K562 (cell line): ENCODE measurements around the gene AMZ1. TPM values are rescaled to one million over a fixed set of nuclear protein-coding genes. Genes with fewer than 3 reads are reported as not detected.
A peak's percentile ranks its signal among the peaks of the same experiment; 100 is the strongest.

ENCODE experiments used
- ATAC-seq: fragments of 200-7000 bp; cut with Tn5 transposase; 3 replicates; pipeline ENCODE4 v1.9.1; 2020; ENCODE audit warnings: moderate library complexity
- BruUV-seq: library from RNA; stranded (reverse); fragments of 400-500 nt; replicated peaks from 2 replicates; lab custom pipeline; 2021; lab: Mats Ljungman, UMichigan
- CTCF ChIA-PET: fragments of 300-600 bp; formaldehyde crosslinking; extraction: SDS; loops from one replicate; lab custom pipeline; 2021; ENCODE audit warnings: low intra/inter-chr PET ratio; lab: Yijun Ruan, JAX
- POLR2A ChIA-PET: fragments of 300-600, 350-650 bp; sonication (Branson Sonifier 250); formaldehyde crosslinking; extraction: SDS; loops from one replicate; lab custom pipeline; 2021; ENCODE audit warnings: antibody characterized with exemption, inconsistent platforms; lab: Yijun Ruan, JAX
- DNase-seq, 4 experiments: peaks; one replicate each; pipeline versions ENCODE4 v3.0.0 to v3.0.0-alpha.2; 2011 to 2018; ENCODE audit warnings: low spot score in 3 of 4, mixed read lengths in 3 of 4; ENCODE audit errors: extremely low read depth in 1 of 4
- FAIRE-seq: peaks from 2 replicates; lab custom pipeline; 2011; peaks lifted over from hg19 to GRCh38; lab: Jason Lieb, UNC
- H2AFZ ChIP-seq: 2 replicates; pipeline ENCODE4 v1.6.0; 2011; ENCODE audit warnings: low read depth, low read length, control low read depth, inconsistent platforms
- H3K27ac ChIP-seq: fragments of 200-600 bp; 3 replicates; pipeline ENCODE4 v1.8.0; 2011; ENCODE audit warnings: low read depth, mild to moderate bottlenecking, control low read depth, inconsistent platforms, low read length, moderate library complexity, mixed read lengths; ENCODE audit errors: extremely low read depth
- H3K27me3 ChIP-seq, 2 experiments: fragments of 300-600 bp in 1 of 2; 2 replicates in 1 of 2; 3 replicates in 1 of 2; pipeline versions ENCODE4 v1.6.0 to v1.8.0; 2011; ENCODE audit warnings: inconsistent platforms in 2 of 2, low read length in 2 of 2, mild to moderate bottlenecking in 1 of 2, mixed read lengths in 1 of 2, moderate library complexity in 1 of 2; ENCODE audit not compliant: control insufficient read depth in 2 of 2, insufficient read depth in 2 of 2
- H3K36me3 ChIP-seq: fragments of 300-600 bp; 3 replicates; pipeline ENCODE4 v1.8.0; 2011; ENCODE audit warnings: mild to moderate bottlenecking, low read length, inconsistent platforms; ENCODE audit not compliant: control insufficient read depth, insufficient read depth
- H3K4me1 ChIP-seq, 2 experiments: fragments of 200-600 bp in 1 of 2; replicated peaks in 1 of 2; 2 replicates in 1 of 2; 3 replicates in 1 of 2; pipeline versions ENCODE4 v1.5.1 to v1.8.0; 2011; ENCODE audit warnings: inconsistent platforms in 2 of 2, low read length in 2 of 2, mild to moderate bottlenecking in 1 of 2, mixed read lengths in 1 of 2, moderate library complexity in 1 of 2; ENCODE audit not compliant: control insufficient read depth in 2 of 2, insufficient read depth in 2 of 2
- H3K4me2 ChIP-seq: 2 replicates; pipeline ENCODE4 v1.6.1; 2011; ENCODE audit warnings: low read length, control low read depth, inconsistent platforms, mixed read lengths; ENCODE audit not compliant: insufficient read depth
- H3K4me3 ChIP-seq: fragments of 200-600 bp; sonication (generic), shearing (Covaris generic); 2 replicates; pipeline ENCODE4 v1.5.1; 2016; ENCODE audit warnings: control low read depth, inconsistent platforms
- H3K79me2 ChIP-seq: fragments of 200-600 bp; 3 replicates; pipeline ENCODE4 v1.8.0; 2011; ENCODE audit warnings: low read length, inconsistent platforms; ENCODE audit not compliant: control insufficient read depth, insufficient read depth
- H3K9ac ChIP-seq, 2 experiments: 2 replicates each; pipeline versions ENCODE4 v1.6.0 to v1.6.1; 2011; ENCODE audit warnings: low read depth in 2 of 2, low read length in 2 of 2, control low read depth in 1 of 2, inconsistent platforms in 1 of 2, mild to moderate bottlenecking in 1 of 2, mixed read lengths in 1 of 2; ENCODE audit not compliant: insufficient read depth in 1 of 2
- H3K9me1 ChIP-seq: one replicate; pipeline ENCODE4 v1.6.0; 2011; ENCODE audit warnings: inconsistent platforms, mild to moderate bottlenecking, low read length, moderate library complexity; ENCODE audit not compliant: control insufficient read depth, insufficient read depth
- H3K9me3 ChIP-seq: replicated peaks from 2 replicates; pipeline ENCODE4 v1.5.1; 2011; ENCODE audit warnings: low read depth, low read length, inconsistent platforms; ENCODE audit not compliant: control insufficient read depth, insufficient read depth
- H4K20me1 ChIP-seq: replicated peaks from 2 replicates; pipeline ENCODE4 v1.6.1; 2011; ENCODE audit warnings: low read length, inconsistent platforms, mixed read lengths; ENCODE audit not compliant: control insufficient read depth, insufficient read depth
- ARHGAP35 ChIP-seq: fragments of 450-650 bp; IDR thresholded peaks from 2 replicates; pipeline ENCODE4 v1.6.1; 2018; ENCODE audit not compliant: partially characterized antibody
- CTBP1 ChIP-seq: fragments of 450-650 bp; IDR thresholded peaks from 2 replicates; pipeline ENCODE4 v1.6.1; 2016; ENCODE audit warnings: borderline replicate concordance
- DACH1 ChIP-seq: fragments of 450-650 bp; IDR thresholded peaks from 2 replicates; pipeline ENCODE4 v1.6.1; 2018; ENCODE audit not compliant: partially characterized antibody
- HLTF ChIP-seq: fragments of 450-650 bp; IDR thresholded peaks from 2 replicates; pipeline ENCODE4 v1.6.1; 2016
- IFI16 ChIP-seq: fragments of 250-450 bp; sonication (Bioruptor Pico); IDR thresholded peaks from 2 replicates; pipeline ENCODE4 v2.1.2; 2022; ENCODE audit warnings: mild to moderate bottlenecking, inconsistent platforms
- LEF1 ChIP-seq: fragments of 450-650 bp; IDR thresholded peaks from 2 replicates; pipeline ENCODE4 v1.6.1; 2016; ENCODE audit warnings: mild to moderate bottlenecking
- MBD2 ChIP-seq: sonication (generic); IDR thresholded peaks from 2 replicates; pipeline ENCODE4 v1.6.1; 2016; ENCODE audit warnings: low read depth, borderline replicate concordance
- MYBL2 ChIP-seq, 2 experiments: fragments of 450-650 bp in 1 of 2; sonication (generic) in 1 of 2; formaldehyde crosslinking in 1 of 2; IDR thresholded peaks; 2 replicates each; pipeline versions ENCODE4 v1.6.1 to v1.8.1; 2017 to 2022; ENCODE audit warnings: borderline replicate concordance in 1 of 2, inconsistent platforms in 1 of 2, low read depth in 1 of 2, mild to moderate bottlenecking in 1 of 2, missing genetic modification reagents in 1 of 2, moderate library complexity in 1 of 2
- POLR3A ChIP-seq: IDR thresholded peaks from 2 replicates; pipeline ENCODE4 v1.6.1; 2011; ENCODE audit warnings: borderline replicate concordance, mild to moderate bottlenecking, moderate library complexity; ENCODE audit not compliant: insufficient read length, insufficient read depth; ENCODE audit errors: extremely low read depth
- SIRT6 ChIP-seq: IDR thresholded peaks from one replicate; pipeline ENCODE4 v1.6.1; 2012; ENCODE audit warnings: low read depth, mild to moderate bottlenecking, control low read depth, inconsistent platforms, low read length, moderate library complexity
- SMARCE1 ChIP-seq: fragments of 450-650 bp; IDR thresholded peaks from 2 replicates; pipeline ENCODE4 v1.7.1; 2016; ENCODE audit warnings: mild to moderate bottlenecking
- TSC22D4 ChIP-seq: fragments of 450-650 bp; IDR thresholded peaks from 2 replicates; pipeline ENCODE4 v1.6.1; 2016; ENCODE audit warnings: missing genetic modification characterization, missing biosample characterization, control low read depth
- ZNF184 ChIP-seq: sonication (generic); formaldehyde crosslinking; IDR thresholded peaks from 2 replicates; pipeline ENCODE4 v1.5.0; 2020; ENCODE audit warnings: missing genetic modification reagents
- ZNF436 ChIP-seq: fragments of 250-450, 450-650 bp; sonication (Bioruptor Pico); formaldehyde crosslinking; IDR thresholded peaks from 2 replicates; pipeline ENCODE4 v1.7.0; 2020; ENCODE audit warnings: mild to moderate bottlenecking
- WGBS: fragments of 100-300 bp; shearing (Covaris generic); methylation state at CpG from one replicate; pipeline ENCODE4 v1.1.6; 2016; ENCODE audit warnings: low coverage, mixed read lengths; ENCODE audit not compliant: insufficient coverage; ENCODE audit errors: missing lambda C conversion rate; 5-methylcytosine and 5-hydroxymethylcytosine counted together
- in situ Hi-C: fragments of 300-500 bp; cut with MboI; formaldehyde crosslinking; loops from 4 replicates; pipeline ENCODE4 v1.15.0; 2018; ENCODE audit warnings: inconsistent platforms, mixed read lengths
- intact Hi-C: fragments of 100-400 bp; cut with micrococcal nuclease; formaldehyde crosslinking; loops from 2 replicates; pipeline ENCODE4 v1.14.2; 2022
- polyA plus RNA-seq, 8 experiments: library from polyadenylated mRNA; depleted of rRNA in 4 of 8; stranded (reverse) in 5 of 8; unstranded in 3 of 8; fragments of >200 nt; fragmentation: Nextera tagmentation in 2 of 8; fragmentation: Illumina TruSeq in 1 of 8; extraction: Ambion mirVana in 2 of 8; extraction: Trizol in 1 of 8; gene quantifications; 2 replicates each; pipeline versions ENCODE4 v1.2.1 to v1.2.3, GENCODE V29; 2011 to 2014; ENCODE audit warnings: inconsistent platforms in 1 of 8, missing spikeins in 1 of 8
- total RNA-seq, 7 experiments: library from RNA; depleted of rRNA in 6 of 7; stranded (reverse); fragments of >200 nt in 6 of 7; fragmentation: Illumina TruSeq in 2 of 7; extraction: Trizol in 2 of 7; gene quantifications; 2 replicates each; pipeline versions ENCODE4 v1.2.1 to v1.2.3, GENCODE V29; 2011 to 2021; ENCODE audit warnings: low replicate concordance in 1 of 7
- TF ChIP-seq, protein P1 (sequence below): fragments of 450-650 bp; IDR thresholded peaks from 2 replicates; pipeline ENCODE4 v1.6.1; 2014; ENCODE audit warnings: low read depth, mild to moderate bottlenecking, moderate library complexity, borderline replicate concordance
- TF ChIP-seq, protein P2 (sequence below): fragments of 450-650 bp; IDR thresholded peaks from 2 replicates; pipeline ENCODE4 v1.6.1; 2016; ENCODE audit warnings: missing biosample characterization, missing genetic modification characterization
- TF ChIP-seq, protein P3 (sequence below), 2 experiments: fragments of 450-650 bp in 1 of 2; sonication (generic) in 1 of 2; formaldehyde crosslinking in 1 of 2; IDR thresholded peaks in 1 of 2; conservative IDR thresholded peaks in 1 of 2; 2 replicates each; pipeline versions ENCODE4 v1.6.1 to v1.8.1; 2016 to 2023; ENCODE audit warnings: mild to moderate bottlenecking in 2 of 2, moderate library complexity in 2 of 2, inconsistent platforms in 1 of 2, missing genetic modification reagents in 1 of 2

The AMZ1 gene
- total and polyA plus RNA-seq, 9 of the 15 experiments (the other 6 are each of a cell fraction or from before 2014, with no cell fraction given) = not detected

DNA sequence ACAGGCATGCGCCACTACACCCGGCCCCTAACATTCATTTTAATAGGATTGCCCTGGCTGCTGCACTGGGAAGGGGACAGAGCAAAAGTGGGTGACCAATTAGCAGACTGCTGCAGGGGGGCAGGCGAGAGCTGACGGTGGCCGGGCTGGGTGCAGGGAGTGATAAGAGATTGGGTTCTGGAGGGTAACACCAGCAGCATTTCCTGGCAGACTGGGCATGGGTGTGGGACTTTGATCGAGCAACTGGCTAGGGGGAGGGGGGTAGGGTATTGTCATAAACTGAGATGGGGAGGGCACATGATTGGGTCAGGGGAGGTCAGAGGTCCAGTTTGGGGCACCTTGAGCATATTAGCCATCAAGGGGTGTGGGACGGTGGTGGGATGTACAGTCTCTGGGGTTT, 20.2 kb upstream of the AMZ1 start (continued):
- TF ChIP-seq, protein P1, sequence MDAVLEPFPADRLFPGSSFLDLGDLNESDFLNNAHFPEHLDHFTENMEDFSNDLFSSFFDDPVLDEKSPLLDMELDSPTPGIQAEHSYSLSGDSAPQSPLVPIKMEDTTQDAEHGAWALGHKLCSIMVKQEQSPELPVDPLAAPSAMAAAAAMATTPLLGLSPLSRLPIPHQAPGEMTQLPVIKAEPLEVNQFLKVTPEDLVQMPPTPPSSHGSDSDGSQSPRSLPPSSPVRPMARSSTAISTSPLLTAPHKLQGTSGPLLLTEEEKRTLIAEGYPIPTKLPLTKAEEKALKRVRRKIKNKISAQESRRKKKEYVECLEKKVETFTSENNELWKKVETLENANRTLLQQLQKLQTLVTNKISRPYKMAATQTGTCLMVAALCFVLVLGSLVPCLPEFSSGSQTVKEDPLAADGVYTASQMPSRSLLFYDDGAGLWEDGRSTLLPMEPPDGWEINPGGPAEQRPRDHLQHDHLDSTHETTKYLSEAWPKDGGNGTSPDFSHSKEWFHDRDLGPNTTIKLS = no peak
- no peak for TF ChIP-seq SIRT6
- no peak for TF ChIP-seq ZNF436 (CRISPR knock-in tag)
- no peak for TF ChIP-seq POLR3A
- TF ChIP-seq IFI16 (CRISPR knock-in tag) = no peak
- TF ChIP-seq, protein P2, sequence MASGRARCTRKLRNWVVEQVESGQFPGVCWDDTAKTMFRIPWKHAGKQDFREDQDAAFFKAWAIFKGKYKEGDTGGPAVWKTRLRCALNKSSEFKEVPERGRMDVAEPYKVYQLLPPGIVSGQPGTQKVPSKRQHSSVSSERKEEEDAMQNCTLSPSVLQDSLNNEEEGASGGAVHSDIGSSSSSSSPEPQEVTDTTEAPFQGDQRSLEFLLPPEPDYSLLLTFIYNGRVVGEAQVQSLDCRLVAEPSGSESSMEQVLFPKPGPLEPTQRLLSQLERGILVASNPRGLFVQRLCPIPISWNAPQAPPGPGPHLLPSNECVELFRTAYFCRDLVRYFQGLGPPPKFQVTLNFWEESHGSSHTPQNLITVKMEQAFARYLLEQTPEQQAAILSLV (tag) = no peak

DNA sequence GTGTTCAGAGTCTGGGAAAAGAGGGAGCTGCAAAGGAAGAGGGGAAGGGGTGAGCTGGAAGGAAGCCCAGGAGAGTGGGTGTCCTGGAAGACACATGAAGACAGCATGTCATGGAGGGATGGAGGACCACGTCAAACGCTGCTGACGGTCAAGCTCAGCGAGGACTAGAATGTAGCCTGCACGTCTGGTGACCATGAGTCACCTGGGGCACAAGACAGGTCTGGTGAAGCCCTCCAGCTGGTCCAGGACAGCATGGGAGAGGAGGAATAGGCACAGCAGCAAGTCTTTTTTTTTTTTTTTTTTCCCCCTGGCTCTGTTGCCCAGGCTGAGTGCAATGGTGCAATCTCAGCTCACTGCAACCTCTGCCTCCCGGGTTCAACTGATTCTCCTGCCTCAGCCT, 19.6 kb upstream of the AMZ1 start:
- H3K79me2 ChIP-seq = no peaks in the 10 kb centered on the region
- ATAC-seq (no peak), FAIRE-seq (no peak), DNase-seq (no peak)
- H2AFZ ChIP-seq = no peak overlapping the region
- in situ Hi-C loops (no loop called here), intact Hi-C loops (loop anchor here (10.0 kb wide), 1 partner anchor 194 kb away; the partner anchor contains the start of gene GRIFIN)
- no peak overlapping the region for H3K27ac ChIP-seq
- ChIA-PET POLR2A (interaction anchor here (0.6 kb wide), 1 partner anchor 109 kb away, joined by 3 read pairs; no protein-coding TSS in a partner anchor), CTCF (no interaction called here)
- no TSS peak for BruUV-seq
- no peaks in the 10 kb centered on the region for H3K36me3 ChIP-seq
- H3K9me1 ChIP-seq = no peaks in the 10 kb centered on the region
- no peak overlapping the region for H3K4me2 ChIP-seq
- H3K9ac ChIP-seq = no peak overlapping the region
- WGBS = 6% methylated on average over 6 of the region's 6 CpGs
- H4K20me1 ChIP-seq = peaks cover 3% of the 10 kb centered on the region
- peaks cover 0 to 32% of the 10 kb centered on the region in 2 experiments; a peak in 3 of 5 replicates for H3K4me1 ChIP-seq
- H3K9me3 ChIP-seq = no peaks in the 10 kb centered on the region
- peaks cover 7 to 28% of the 10 kb centered on the region in 2 experiments; a peak in 3 of 5 replicates for H3K27me3 ChIP-seq
- no peak overlapping the region for H3K4me3 ChIP-seq
- TF ChIP-seq SMARCE1 (no peak), CTBP1 (no peak), TSC22D4 (no peak), DACH1 (no peak), ZNF184 (no peak), LEF1 (no peak), MYBL2 (IDR thresholded peaks at IDR 0.05; ENCODE audit: low read depth) (no peak), MYBL2 (CRISPR knock-in tag; IDR thresholded peaks at IDR 0.05; ENCODE audit: borderline replicate concordance) (no peak), HLTF (no peak), MBD2 (no peak), ARHGAP35 (no peak)
- TF ChIP-seq, protein P3, sequence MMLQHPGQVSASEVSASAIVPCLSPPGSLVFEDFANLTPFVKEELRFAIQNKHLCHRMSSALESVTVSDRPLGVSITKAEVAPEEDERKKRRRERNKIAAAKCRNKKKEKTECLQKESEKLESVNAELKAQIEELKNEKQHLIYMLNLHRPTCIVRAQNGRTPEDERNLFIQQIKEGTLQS (IDR thresholded peaks at IDR 0.05) = 0 out of 2 replicates have a peak, but pooled peaks have one; percentile 22
- TF ChIP-seq, protein P3 (CRISPR knock-in tag; conservative IDR thresholded peaks at IDR 0.05) = no peak
